GM23248 (cell line): ENCODE data around the gene L3MBTL4.

Experiments
- EZH2 ChIP-seq: fragments of 200-600 bp; sonication (generic); IDR thresholded peaks from 2 replicates; pipeline ENCODE4 v1.6.1; 2018; ENCODE audit warnings: antibody characterized with exemption, mild to moderate bottlenecking; ENCODE audit not compliant: insufficient read depth, poor library complexity, severe bottlenecking
- EZH2phosphoT487 ChIP-seq: fragments of 200-600 bp; sonication (generic); IDR thresholded peaks from 2 replicates; pipeline ENCODE4 v1.6.1; 2018; ENCODE audit warnings: antibody characterized with exemption, moderate library complexity, mild to moderate bottlenecking, low read depth; ENCODE audit not compliant: insufficient read depth

DNA sequence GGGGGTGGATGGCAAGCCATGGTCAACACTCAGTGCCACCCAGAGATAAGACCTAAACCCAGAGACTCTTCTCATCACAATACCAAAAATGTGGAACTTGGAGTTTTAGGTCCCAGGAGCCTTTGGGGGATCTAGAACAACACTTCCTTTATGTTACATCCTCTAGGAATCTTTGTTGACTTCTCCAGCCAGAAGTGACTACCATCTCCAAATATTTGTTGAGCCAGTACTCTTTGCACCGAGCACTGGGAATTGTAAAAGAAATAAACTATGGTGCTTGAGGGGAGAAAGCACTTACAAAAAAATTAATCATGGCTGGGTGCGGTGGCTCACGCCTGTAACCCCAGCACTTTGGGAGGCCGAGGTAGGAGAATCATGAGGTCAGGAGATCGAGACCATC lies 399.3 kb downstream of the L3MBTL4 start:
- TF ChIP-seq EZH2 (no peak), EZH2phosphoT487 (no peak)
